ENCODE results near the gene ARID4A. TPM values are rescaled to one million over a fixed set of nuclear protein-coding genes. Genes with fewer than 3 reads are reported as not detected.

The ARID4A gene
- total and polyA plus RNA-seq, 2 of the 13 experiments (the other 11 are each of a cell fraction or from before 2014, with no cell fraction given), result 7.2 to 9.7 TPM

- TF ChIP-seq PAXIP1 (CRISPR knock-in tag; conservative IDR thresholded peaks at IDR 0.05) (peak; percentile 59), UBTF (CRISPR knock-in tag; IDR thresholded peaks at IDR 0.05) (0 out of 2 replicates have a peak, but pooled peaks have one; percentile 39), ZBTB38 (CRISPR knock-in tag; IDR thresholded peaks at IDR 0.05) (peak; percentile 57; the same call in 1 of the 2 replicates), KDM5B (CRISPR knock-in tag; IDR thresholded peaks at IDR 0.05; ENCODE audit: borderline replicate concordance) (no peak), RBM39 (IDR thresholded peaks at IDR 0.05; ENCODE audit: low read depth, low read length, poor library complexity, severe bottlenecking) (no peak), ZNF704 (CRISPR knock-in tag; IDR thresholded peaks at IDR 0.05; ENCODE audit: borderline replicate concordance) (peak; percentile 31; the same call in 1 of the 2 replicates), MTA3 (CRISPR knock-in tag; IDR thresholded peaks at IDR 0.05) (no peak), ZFP37 (CRISPR knock-in tag; IDR thresholded peaks at IDR 0.05; ENCODE audit: borderline replicate concordance) (peak; percentile 21; the same call in 1 of the 2 replicates), SOX6 (IDR thresholded peaks at IDR 0.05) (no peak), SOX6 (CRISPR knock-in tag; IDR thresholded peaks at IDR 0.05) (peak; percentile 17; the same call in 1 of the 2 replicates), PHF20 (CRISPR knock-in tag; IDR thresholded peaks at IDR 0.05) (peak; percentile 82), ZNF431 (CRISPR knock-in tag; IDR thresholded peaks at IDR 0.05; ENCODE audit: borderline replicate concordance, low read depth) (no peak), GABPA (IDR thresholded peaks at IDR 0.05; ENCODE audit: low read depth, low read length) (peak; percentile 67), GABPA (CRISPR knock-in tag; IDR thresholded peaks at IDR 0.05; ENCODE audit: low read depth) (peak; percentile 93), ZNF337 (CRISPR knock-in tag; IDR thresholded peaks at IDR 0.05; ENCODE audit: borderline replicate concordance, low read depth) (peak; percentile 73; the same call in 1 of the 2 replicates), FOSL2 (CRISPR knock-in tag; IDR thresholded peaks at IDR 0.05) (0 out of 2 replicates have a peak, but pooled peaks have one; percentile 32), ZNF280B (CRISPR knock-in tag; IDR thresholded peaks at IDR 0.05; ENCODE audit: borderline replicate concordance) (peak; percentile 40; the same call in 1 of the 2 replicates)
Measured at GRCh38 chr14:58297762-58298476, 436 bp upstream of the ARID4A start (continued).

Data from HepG2 (cell line).